GM12878 (cell line): ENCODE measurements around the gene PDE6B. TPM values are rescaled to one million over a fixed set of nuclear protein-coding genes. Genes with fewer than 3 reads are reported as not detected.

Source experiments
- CHD2 ChIP-seq: IDR thresholded peaks from 2 replicates; pipeline ENCODE4 v1.6.1; 2011; ENCODE audit warnings: low read depth, low read length, improper control_type of control experiment, borderline replicate concordance
- CTCF ChIP-seq, 3 experiments: IDR thresholded peaks in 2 of 3; conservative IDR thresholded peaks in 1 of 3; 2 replicates each; pipeline ENCODE4 v1.5.1; 2011; ENCODE audit warnings: low read depth in 3 of 3, low read length in 3 of 3, mild to moderate bottlenecking in 3 of 3, control low read depth in 2 of 3, moderate library complexity in 2 of 3, inconsistent platforms in 1 of 3, mixed read lengths in 1 of 3; ENCODE audit not compliant: control insufficient read depth in 2 of 3, insufficient read depth in 1 of 3; ENCODE audit errors: extremely low read depth in 1 of 3
- MAX ChIP-seq: IDR thresholded peaks from 2 replicates; pipeline ENCODE4 v1.6.1; 2012; ENCODE audit warnings: low read depth, low read length, improper control_type of control experiment
- NRF1 ChIP-seq: conservative IDR thresholded peaks from 2 replicates; pipeline ENCODE4 v1.6.1; 2011; ENCODE audit warnings: mild to moderate bottlenecking, low read depth, low read length, improper control_type of control experiment
- RB1 ChIP-seq: fragments of 450-650 bp; formaldehyde crosslinking; IDR thresholded peaks from 2 replicates; pipeline ENCODE4 v1.6.1; 2017; ENCODE audit warnings: mild to moderate bottlenecking, borderline replicate concordance
- SPI1 ChIP-seq: IDR thresholded peaks from 2 replicates; pipeline ENCODE4 v1.6.1; 2011; ENCODE audit warnings: low read depth, mild to moderate bottlenecking, low read length, moderate library complexity, borderline replicate concordance; ENCODE audit not compliant: insufficient read depth
- ZBTB4 ChIP-seq: fragments of 450-650 bp; formaldehyde crosslinking; IDR thresholded peaks from 2 replicates; pipeline ENCODE4 v1.4.0; 2022; ENCODE audit warnings: mild to moderate bottlenecking, moderate library complexity
- ZNF274 ChIP-seq: IDR thresholded peaks from one replicate; pipeline ENCODE4 v1.8.0; 2011; ENCODE audit not compliant: insufficient read length, insufficient read depth
- polyA plus RNA-seq, 11 experiments: library from polyadenylated mRNA; depleted of rRNA in 4 of 11; unstranded in 6 of 11; stranded (reverse) in 5 of 11; fragments of >200 nt; fragmentation: Nextera tagmentation in 4 of 11; fragmentation: Illumina TruSeq in 1 of 11; extraction: Ambion mirVana in 4 of 11; extraction: Trizol in 1 of 11; gene quantifications; 1 replicate in 1 of 11; 2 replicates in 10 of 11; pipeline versions ENCODE4 v1.2.1 to v1.2.3, GENCODE V29; 2011 to 2016; ENCODE audit warnings: inconsistent platforms in 2 of 11, missing spikeins in 2 of 11, low read depth in 1 of 11
- total RNA-seq, 4 experiments: library from RNA; depleted of rRNA in 3 of 4; stranded (reverse); fragments of >200 nt in 3 of 4; fragmentation: Illumina TruSeq in 1 of 4; extraction: Trizol in 1 of 4; gene quantifications; 2 replicates each; pipeline versions ENCODE4 v1.2.1 to v1.2.3, GENCODE V29; 2013 to 2021

The PDE6B gene
- total and polyA plus RNA-seq, 10 of the 15 experiments (the other 5 are each of a cell fraction or from before 2014, with no cell fraction given) = 2.6 to 6.4 (median 3.8) TPM

GRCh38 chr4:651884-652642 is 26.7 kb downstream of the PDE6B start (continued):
- TF ChIP-seq CTCF (IDR thresholded peaks at IDR 0.05 in 2 of 3, conservative IDR thresholded peaks at IDR 0.05 in 1 of 3; ENCODE audit: control insufficient read depth in 2 of 3, extremely low read depth in 1 of 3, insufficient read depth in 1 of 3, low read depth in 3 of 3, low read length in 3 of 3) (no peak), SPI1 (no peak), ZNF274 (no peak), CHD2 (no peak), RB1 (no peak), NRF1 (no peak), ZBTB4 (no peak), MAX (no peak)
